Activated CD4-positive, alpha-beta T cell treated with anti-CD3 and anti-CD28 coated beads, Interleukin-2, amount 10 ng/mL, durations not matched to agents 7 days and 5 days (primary cell): Measurements from ENCODE around the gene TRUB2. TPM values are rescaled to one million over a fixed set of nuclear protein-coding genes. Genes with fewer than 3 reads are reported as not detected.

Experiments used
- CTCF ChIA-PET: fragments of 350-600 bp; sonication (Branson Sonifier 250); formaldehyde crosslinking; loops from one replicate; lab custom pipeline; 2021; ENCODE audit warnings: antibody characterized with exemption; lab: Charles Lee
- POLR2A ChIA-PET: fragments of 350-600 bp; sonication (Branson Sonifier 250); formaldehyde crosslinking; loops from one replicate; lab custom pipeline; 2021; ENCODE audit warnings: antibody characterized with exemption; lab: Charles Lee
- DNase-seq: peaks from one replicate; pipeline ENCODE4 v3.0.0-alpha.2; 2020
- H3K27ac Mint-ChIP-seq: one replicate; pipeline ENCODE4 v1.8.0; 2021; ENCODE audit warnings: mild to moderate bottlenecking, moderate library complexity, mixed read lengths
- H3K27me3 Mint-ChIP-seq: one replicate; pipeline ENCODE4 v1.8.0; 2021; ENCODE audit warnings: mixed read lengths
- H3K36me3 Mint-ChIP-seq: one replicate; pipeline ENCODE4 v1.8.0; 2021; ENCODE audit warnings: low read depth, mixed read lengths
- H3K4me1 Mint-ChIP-seq: one replicate; pipeline ENCODE4 v1.8.0; 2021; ENCODE audit warnings: mixed read lengths
- H3K4me3 Mint-ChIP-seq: one replicate; pipeline ENCODE4 v1.8.0; 2021; ENCODE audit warnings: mild to moderate bottlenecking, moderate library complexity, mixed read lengths
- H3K9me3 Mint-ChIP-seq: one replicate; pipeline ENCODE4 v1.8.0; 2021; ENCODE audit warnings: mixed read lengths
- total RNA-seq, 2 experiments: library from RNA; stranded (reverse); gene quantifications; one replicate each; pipeline ENCODE4 v1.2.3, GENCODE V29; 2021

The TRUB2 gene
- total RNA-seq, 2 experiments from 2014 or later: 22.2 to 26.7 TPM

- H3K9me3 Mint-ChIP-seq: no peaks in the 10 kb centered on the region
- H3K27ac Mint-ChIP-seq: no peak overlapping the region
- POLR2A ChIA-PET: no interaction called here
- H3K4me3 Mint-ChIP-seq: no peak overlapping the region
- H3K36me3 Mint-ChIP-seq: peaks cover 9% of the 10 kb centered on the region
- no peaks in the 10 kb centered on the region for H3K4me1 Mint-ChIP-seq
- no peak for DNase-seq
- H3K27me3 Mint-ChIP-seq: no peaks in the 10 kb centered on the region
- CTCF ChIA-PET: interaction anchor here (0.7 to 1.5 kb wide), 2 partner anchors 10 to 20 kb away, joined by 4 to 5 read pairs; no protein-coding TSS in a partner anchor
Observed at GRCh38 chr9:128314697-128315096, 7.5 kb downstream of the TRUB2 start.

- POLR2A ChIA-PET: interaction anchor here (0.5 kb wide), 1 partner anchor 1835 kb away, joined by 4 read pairs; no protein-coding TSS in a partner anchor
- no peak for DNase-seq
- no peaks in the 10 kb centered on the region for H3K27me3 Mint-ChIP-seq
- no peaks in the 10 kb centered on the region for H3K4me1 Mint-ChIP-seq
- no peak overlapping the region for H3K4me3 Mint-ChIP-seq
- peaks cover 5% of the 10 kb centered on the region for H3K36me3 Mint-ChIP-seq
- no peaks in the 10 kb centered on the region for H3K9me3 Mint-ChIP-seq
- H3K27ac Mint-ChIP-seq: no peak overlapping the region
- CTCF ChIA-PET: interaction anchor here (0.6 to 1.8 kb wide), 3 partner anchors 14 to 121 kb away, joined by 3 to 6 read pairs (median 5); partner anchors contain the start of gene URM1
Observed at GRCh38 chr9:128310461-128310860, 11.8 kb downstream of the TRUB2 start.

GRCh38 chr9:128309551-128309950 is 12.7 kb downstream of the TRUB2 start:
- Mint-ChIP-seq H3K4me3 (no peak overlapping the region), H3K4me1 (no peaks in the 10 kb centered on the region), H3K36me3 (peaks cover 5% of the 10 kb centered on the region), H3K27me3 (no peaks in the 10 kb centered on the region), H3K27ac (no peak overlapping the region), H3K9me3 (no peaks in the 10 kb centered on the region)
- ChIA-PET POLR2A (no interaction called here), CTCF (interaction anchor here (0.8 to 1.5 kb wide), 3 partner anchors 9 to 53 kb away, joined by 3 to 4 read pairs (median 4); no protein-coding TSS in a partner anchor)
- DNase-seq: no peak

DNA sequence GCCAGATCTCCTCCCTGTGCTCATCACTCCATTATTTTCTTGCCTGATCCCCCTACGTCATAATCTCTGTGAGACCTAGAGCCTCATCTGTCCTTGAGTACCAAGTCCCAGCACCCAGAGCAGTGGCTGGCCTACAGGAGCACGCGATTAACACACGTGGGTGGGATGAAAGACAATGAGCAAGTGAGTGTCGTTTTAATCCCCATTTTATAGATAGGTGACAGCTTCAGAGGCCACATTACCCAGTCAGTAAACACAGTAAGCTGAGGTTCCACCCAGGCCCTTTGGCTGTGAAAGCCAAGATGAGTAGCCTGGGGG is 17.3 kb downstream of the TRUB2 start:
- no peak for DNase-seq
- Mint-ChIP-seq H3K27ac (no peak overlapping the region), H3K36me3 (peaks cover 5% of the 10 kb centered on the region), H3K4me1 (no peaks in the 10 kb centered on the region), H3K27me3 (no peaks in the 10 kb centered on the region), H3K4me3 (no peak overlapping the region), H3K9me3 (no peaks in the 10 kb centered on the region)
- CTCF ChIA-PET: interaction anchor here (1.3 to 1.7 kb wide), 2 partner anchors 8 to 10 kb away, joined by 4 read pairs; no protein-coding TSS in a partner anchor
- POLR2A ChIA-PET: no interaction called here

- ChIA-PET CTCF (interaction anchor here (0.6 to 1.7 kb wide), 3 partner anchors 8 to 514 kb away, joined by 3 to 4 read pairs (median 4); no protein-coding TSS in a partner anchor), POLR2A (interaction anchor here (0.6 kb wide), 1 partner anchor 9 kb away, joined by 3 read pairs; no protein-coding TSS in a partner anchor)
- H3K27me3 Mint-ChIP-seq: no peaks in the 10 kb centered on the region
- H3K27ac Mint-ChIP-seq: no peak overlapping the region
- no peak for DNase-seq
- H3K36me3 Mint-ChIP-seq: peaks cover 5% of the 10 kb centered on the region
- no peaks in the 10 kb centered on the region for H3K9me3 Mint-ChIP-seq
- no peak overlapping the region for H3K4me3 Mint-ChIP-seq
- no peaks in the 10 kb centered on the region for H3K4me1 Mint-ChIP-seq
Observed at GRCh38 chr9:128304136-128304970, 17.9 kb downstream of the TRUB2 start.

GRCh38 chr9:128298535-128299482 is 23.4 kb downstream of the TRUB2 start:
- CTCF ChIA-PET: interaction anchor here (1.0 to 1.7 kb wide), 3 partner anchors 10 to 68 kb away, joined by 3 read pairs; no protein-coding TSS in a partner anchor
- DNase-seq: no peak
- Mint-ChIP-seq H3K4me3 (no peak overlapping the region), H3K36me3 (no peaks in the 10 kb centered on the region), H3K4me1 (peaks cover 4% of the 10 kb centered on the region), H3K27me3 (no peaks in the 10 kb centered on the region), H3K9me3 (no peaks in the 10 kb centered on the region), H3K27ac (no peak overlapping the region)
- POLR2A ChIA-PET: no interaction called here

DNA sequence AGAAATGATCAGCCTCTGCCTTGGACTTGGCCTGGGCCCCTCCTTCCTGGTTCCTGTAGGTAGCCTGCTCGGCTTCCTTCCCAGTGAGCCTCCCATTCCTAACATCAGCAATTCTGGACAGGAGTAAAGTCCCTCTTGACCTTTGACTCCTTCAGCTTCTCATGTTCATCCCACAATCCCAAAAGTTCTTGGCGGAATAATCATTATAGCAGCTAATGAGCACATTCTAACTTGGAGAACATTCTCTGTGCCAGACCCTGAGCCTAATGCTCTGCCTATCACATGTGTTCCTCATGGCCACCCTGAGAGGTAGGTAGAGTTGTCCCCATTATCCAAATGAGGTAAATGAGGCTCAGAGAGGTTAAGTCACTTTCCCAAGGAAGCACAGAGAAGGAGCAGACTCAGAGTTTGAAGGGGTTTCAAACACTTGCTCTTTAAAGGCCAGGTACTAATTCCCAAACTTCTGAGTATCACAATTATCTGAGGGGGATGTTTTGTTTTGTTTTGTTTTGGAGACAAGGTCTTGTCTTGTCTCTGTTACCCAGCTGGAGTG is 24.9 kb downstream of the TRUB2 start:
- peaks cover 4% of the 10 kb centered on the region for H3K4me1 Mint-ChIP-seq
- ChIA-PET POLR2A (no interaction called here), CTCF (interaction anchor here (1.0 to 2.3 kb wide), 4 partner anchors 7 to 65 kb away, joined by 3 to 6 read pairs (median 4); no protein-coding TSS in a partner anchor)
- H3K27me3 Mint-ChIP-seq: no peaks in the 10 kb centered on the region
- H3K4me3 Mint-ChIP-seq: no peak overlapping the region
- no peaks in the 10 kb centered on the region for H3K9me3 Mint-ChIP-seq
- H3K36me3 Mint-ChIP-seq: no peaks in the 10 kb centered on the region
- no peak for DNase-seq
- no peak overlapping the region for H3K27ac Mint-ChIP-seq

DNA sequence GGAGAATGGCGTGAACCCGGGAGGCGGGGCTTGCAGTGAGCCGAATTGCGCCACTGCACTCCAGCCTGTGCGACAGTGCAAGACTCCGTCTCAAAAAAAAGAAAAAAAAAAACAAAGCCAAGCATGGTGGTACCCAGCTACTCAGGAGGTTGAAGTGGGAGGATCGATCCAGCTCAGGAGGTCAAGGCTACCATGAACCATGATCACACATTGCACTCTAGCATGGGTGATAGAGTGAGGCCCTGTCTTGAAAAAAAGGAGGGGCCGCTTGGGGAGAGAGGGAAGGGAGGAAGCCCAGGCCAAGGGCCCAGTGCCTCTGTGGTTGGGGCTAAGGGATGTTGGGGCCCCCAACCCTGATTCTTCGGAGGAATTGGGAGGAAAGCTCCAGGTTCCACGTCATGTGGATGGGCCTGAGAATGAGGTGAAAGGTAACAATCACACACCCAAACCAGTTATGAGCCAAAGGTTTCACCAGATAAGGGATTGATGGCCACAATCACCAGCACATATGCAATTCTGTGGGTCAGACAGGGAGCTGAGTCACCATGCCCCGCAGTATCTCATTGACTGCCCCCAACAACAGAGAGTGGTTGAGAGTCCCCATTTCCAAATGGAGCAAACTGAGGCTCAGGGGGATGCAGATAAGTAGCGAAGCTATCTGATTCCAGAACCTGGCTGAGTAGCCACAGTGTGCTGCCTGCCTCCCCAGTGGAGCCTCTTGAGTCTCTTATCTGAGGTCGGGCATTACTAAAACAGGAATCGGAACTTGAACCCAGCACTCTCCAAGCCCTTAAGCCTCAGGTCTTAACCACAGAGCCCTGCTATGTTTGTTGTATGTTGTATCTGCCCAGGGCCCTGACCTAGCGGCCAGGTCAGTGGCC is 25.7 kb downstream of the TRUB2 start:
- CTCF ChIA-PET: interaction anchor here (1.0 to 2.3 kb wide), 9 partner anchors 8 to 117 kb away, joined by 3 to 6 read pairs (median 4); partner anchors contain the start of genes GOLGA2 and SWI5
- Mint-ChIP-seq H3K27me3 (no peaks in the 10 kb centered on the region), H3K9me3 (no peaks in the 10 kb centered on the region), H3K4me3 (no peak overlapping the region), H3K27ac (peak overlapping the region; percentile 25), H3K36me3 (no peaks in the 10 kb centered on the region), H3K4me1 (peaks cover 4% of the 10 kb centered on the region)
- POLR2A ChIA-PET: no interaction called here
- no peak for DNase-seq

- H3K27me3 Mint-ChIP-seq: no peaks in the 10 kb centered on the region
- H3K36me3 Mint-ChIP-seq: no peaks in the 10 kb centered on the region
- ChIA-PET CTCF (interaction anchor here (1.0 to 1.2 kb wide), 2 partner anchors 149 to 190 kb away, joined by 3 to 4 read pairs; no protein-coding TSS in a partner anchor), POLR2A (no interaction called here)
- H3K4me1 Mint-ChIP-seq: peaks cover 4% of the 10 kb centered on the region
- no peak for DNase-seq
- no peak overlapping the region for H3K27ac Mint-ChIP-seq
- H3K9me3 Mint-ChIP-seq: no peaks in the 10 kb centered on the region
- H3K4me3 Mint-ChIP-seq: no peak overlapping the region
Observed at GRCh38 chr9:128294142-128294541, 28.1 kb downstream of the TRUB2 start.

DNA sequence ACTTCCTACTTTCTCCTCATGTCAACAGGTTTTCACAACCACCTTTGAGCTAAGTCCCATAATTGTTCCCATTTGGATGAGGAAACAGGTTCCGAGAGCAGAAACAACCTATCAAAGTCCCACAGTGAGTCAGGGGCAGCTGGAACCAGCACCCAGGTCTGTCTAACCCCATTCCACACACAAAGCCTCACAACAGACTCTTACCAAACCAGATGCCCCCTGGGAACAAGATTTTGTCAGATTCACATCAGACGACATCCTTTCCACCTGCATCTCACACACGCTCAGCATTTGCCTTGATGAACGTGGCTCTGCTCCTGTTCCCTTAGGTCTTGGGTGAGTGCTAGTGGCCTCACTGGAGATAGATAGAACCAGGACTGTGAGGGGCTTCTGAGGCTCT is 29.2 kb downstream of the TRUB2 start:
- no peak overlapping the region for H3K27ac Mint-ChIP-seq
- H3K27me3 Mint-ChIP-seq: no peaks in the 10 kb centered on the region
- POLR2A ChIA-PET: no interaction called here
- H3K4me1 Mint-ChIP-seq: peaks cover 4% of the 10 kb centered on the region
- CTCF ChIA-PET: interaction anchor here (1.6 to 1.8 kb wide), 2 partner anchors 119 to 146 kb away, joined by 6 to 7 read pairs; no protein-coding TSS in a partner anchor
- H3K4me3 Mint-ChIP-seq: no peak overlapping the region
- H3K36me3 Mint-ChIP-seq: no peaks in the 10 kb centered on the region
- no peaks in the 10 kb centered on the region for H3K9me3 Mint-ChIP-seq
- DNase-seq: no peak

GRCh38 chr9:128292009-128292408 is 30.2 kb downstream of the TRUB2 start:
- POLR2A ChIA-PET: no interaction called here
- H3K4me3 Mint-ChIP-seq: no peak overlapping the region
- DNase-seq: no peak

More at GRCh38 chr9:128292009-128292408, 30.2 kb downstream of the TRUB2 start:
- Mint-ChIP-seq H3K27ac (no peak overlapping the region), H3K9me3 (no peaks in the 10 kb centered on the region), H3K4me1 (peaks cover 4% of the 10 kb centered on the region), H3K36me3 (no peaks in the 10 kb centered on the region), H3K27me3 (no peaks in the 10 kb centered on the region)
- CTCF ChIA-PET: interaction anchor here (0.7 to 1.8 kb wide), 5 partner anchors 70 to 1052 kb away, joined by 3 to 7 read pairs (median 4); no protein-coding TSS in a partner anchor
